ENCODE data around the gene SALL4. TPM values are rescaled to one million over a fixed set of nuclear protein-coding genes. Genes with fewer than 3 reads are reported as not detected.

Gene SALL4
- total RNA-seq, 2 experiments from 2014 or later = 0.74 to 0.92 TPM

DNA sequence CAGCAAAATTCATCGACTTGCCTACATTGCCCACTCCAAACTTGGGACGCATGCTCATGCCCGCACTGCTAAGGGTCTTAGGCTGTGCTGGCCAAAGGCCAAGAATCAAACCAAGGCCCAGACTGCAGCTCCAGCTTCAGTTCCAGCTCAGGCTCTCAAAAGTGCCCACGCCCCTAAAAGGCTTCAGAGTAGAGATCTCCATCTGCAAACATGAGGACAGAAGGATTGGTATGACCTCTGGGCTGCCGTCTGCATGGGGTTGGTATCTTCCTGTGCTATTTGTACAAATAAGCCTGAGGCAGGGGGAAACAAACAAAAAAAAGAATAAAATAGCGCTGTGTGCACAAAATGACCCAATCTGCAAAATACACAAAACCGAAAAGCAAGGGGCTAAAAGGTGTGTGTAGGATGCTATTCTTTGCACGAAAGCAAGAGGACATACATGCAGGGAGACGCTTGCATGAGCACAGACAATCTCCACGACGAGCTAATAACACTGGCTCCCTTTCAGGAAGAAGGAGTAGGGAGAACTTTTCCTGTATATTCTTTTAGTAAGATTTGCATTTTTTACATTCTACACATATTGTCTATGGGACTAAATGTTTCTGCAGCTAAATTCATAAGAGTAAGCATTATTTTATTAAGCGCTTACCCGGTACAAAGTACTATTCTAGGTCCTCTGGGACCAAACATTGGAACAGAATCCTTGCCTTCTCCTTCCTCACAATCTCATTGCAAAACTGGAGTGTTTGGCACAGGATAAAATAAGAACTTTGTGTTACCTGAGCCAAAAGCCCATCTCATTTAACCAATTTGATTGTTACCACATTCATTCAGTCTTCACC, 67.2 kb downstream of the SALL4 start:
- Mint-ChIP-seq H3K27ac (no peak overlapping the region), H3K36me3 (ENCODE audit: low read depth) (no peaks in the 10 kb centered on the region), H3K9me3 (no peaks in the 10 kb centered on the region), H3K27me3 (peaks cover 3% of the 10 kb centered on the region), H3K4me3 (no peak overlapping the region), H3K4me1 (ENCODE audit: low read depth) (peaks cover 9% of the 10 kb centered on the region)
- CTCF ChIA-PET = no interaction called here
- TF ChIP-seq, protein P1, sequence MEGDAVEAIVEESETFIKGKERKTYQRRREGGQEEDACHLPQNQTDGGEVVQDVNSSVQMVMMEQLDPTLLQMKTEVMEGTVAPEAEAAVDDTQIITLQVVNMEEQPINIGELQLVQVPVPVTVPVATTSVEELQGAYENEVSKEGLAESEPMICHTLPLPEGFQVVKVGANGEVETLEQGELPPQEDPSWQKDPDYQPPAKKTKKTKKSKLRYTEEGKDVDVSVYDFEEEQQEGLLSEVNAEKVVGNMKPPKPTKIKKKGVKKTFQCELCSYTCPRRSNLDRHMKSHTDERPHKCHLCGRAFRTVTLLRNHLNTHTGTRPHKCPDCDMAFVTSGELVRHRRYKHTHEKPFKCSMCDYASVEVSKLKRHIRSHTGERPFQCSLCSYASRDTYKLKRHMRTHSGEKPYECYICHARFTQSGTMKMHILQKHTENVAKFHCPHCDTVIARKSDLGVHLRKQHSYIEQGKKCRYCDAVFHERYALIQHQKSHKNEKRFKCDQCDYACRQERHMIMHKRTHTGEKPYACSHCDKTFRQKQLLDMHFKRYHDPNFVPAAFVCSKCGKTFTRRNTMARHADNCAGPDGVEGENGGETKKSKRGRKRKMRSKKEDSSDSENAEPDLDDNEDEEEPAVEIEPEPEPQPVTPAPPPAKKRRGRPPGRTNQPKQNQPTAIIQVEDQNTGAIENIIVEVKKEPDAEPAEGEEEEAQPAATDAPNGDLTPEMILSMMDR (IDR thresholded peaks at IDR 0.05) = no peak
- DNase-seq = no peak
- POLR2A ChIA-PET = no interaction called here
- no peak for ATAC-seq
- intact Hi-C loops (cut with micrococcal nuclease) = no loop called here

DNA sequence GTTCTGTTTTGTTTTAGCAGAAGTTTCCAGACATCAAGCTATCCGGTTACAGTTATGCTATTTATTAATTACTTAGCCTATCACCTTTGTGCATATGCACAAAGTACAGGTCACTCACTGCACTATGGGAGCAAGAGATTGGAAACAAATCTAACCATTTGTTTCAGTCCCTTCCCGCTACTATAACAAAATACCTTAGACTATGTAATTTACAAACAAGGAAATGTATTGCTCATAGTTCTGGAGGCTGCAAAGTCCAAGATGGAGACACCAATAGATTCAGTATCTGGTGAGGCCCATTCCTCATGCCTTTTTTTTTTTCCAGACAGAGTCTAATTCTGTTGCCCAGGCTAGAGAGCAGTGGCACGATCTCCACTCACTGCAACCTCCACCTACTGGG, 69.3 kb downstream of the SALL4 start:
- ChIA-PET POLR2A (no interaction called here), CTCF (interaction anchor here (0.6 kb wide), 1 partner anchor 69 kb away, joined by 3 read pairs; no protein-coding TSS in a partner anchor)
- ATAC-seq (no peak), DNase-seq (no peak)
- peaks cover 3% of the 10 kb centered on the region for H3K27me3 Mint-ChIP-seq
- TF ChIP-seq, protein P1 (IDR thresholded peaks at IDR 0.05) = no peak
- intact Hi-C loops (cut with micrococcal nuclease) = no loop called here
- H3K27ac Mint-ChIP-seq = no peak overlapping the region
- H3K4me3 Mint-ChIP-seq = no peak overlapping the region
- H3K4me1 Mint-ChIP-seq (ENCODE audit: low read depth) = peaks cover 9% of the 10 kb centered on the region
- no peaks in the 10 kb centered on the region for H3K36me3 Mint-ChIP-seq (ENCODE audit: low read depth)
- no peaks in the 10 kb centered on the region for H3K9me3 Mint-ChIP-seq

Other genes with a start within 250 kb of the SALL4 start
- gene ATP9A, start 34.1 kb downstream of the SALL4 start, total RNA-seq = under 1 TPM; 0.58 to 0.65 TPM